AG04449 (cell line): ENCODE data around the gene GIMAP8.

ENCODE experiments used
- CTCF ChIA-PET: fragments of 350-600 bp; formaldehyde crosslinking; extraction: SDS; loops from one replicate; lab custom pipeline; 2021; ENCODE audit warnings: antibody characterized with exemption; lab: Yijun Ruan, JAX
- POLR2A ChIA-PET: fragments of 400-600, 350-600 bp; formaldehyde crosslinking; extraction: SDS; loops from one replicate; lab custom pipeline; 2020; ENCODE audit warnings: antibody characterized with exemption, inconsistent platforms; lab: Yijun Ruan, JAX
- DNase-seq: peaks from one replicate; pipeline ENCODE4 v3.0.0-alpha.2; 2010; ENCODE audit warnings: low read depth, low spot score
- H3K4me3 ChIP-seq: 2 replicates; pipeline ENCODE4 v1.5.1; 2011; ENCODE audit warnings: low read depth, mild to moderate bottlenecking, control low read depth, low read length
- CTCF ChIP-seq: IDR thresholded peaks from one replicate; pipeline ENCODE4 v1.5.1; 2011; ENCODE audit warnings: mild to moderate bottlenecking, moderate library complexity, low read length, control low read depth, inconsistent platforms; ENCODE audit not compliant: insufficient read depth; ENCODE audit errors: missing control alignments

Gene GIMAP8

GRCh38 chr7:150442811-150443210 lies 7.6 kb upstream of the GIMAP8 start:
- POLR2A ChIA-PET = no interaction called here
- CTCF ChIA-PET = no interaction called here

GRCh38 chr7:150443793-150444540 lies 6.5 kb upstream of the GIMAP8 start:
- DNase-seq = no peak
- POLR2A ChIA-PET = no interaction called here
- TF ChIP-seq CTCF = no peak
- H3K4me3 ChIP-seq = no peak overlapping the region
- CTCF ChIA-PET = no interaction called here

More at GRCh38 chr7:150442811-150443210, 7.6 kb upstream of the GIMAP8 start:
- H3K4me3 ChIP-seq = no peak overlapping the region
- DNase-seq = no peak
- no peak for TF ChIP-seq CTCF

DNA sequence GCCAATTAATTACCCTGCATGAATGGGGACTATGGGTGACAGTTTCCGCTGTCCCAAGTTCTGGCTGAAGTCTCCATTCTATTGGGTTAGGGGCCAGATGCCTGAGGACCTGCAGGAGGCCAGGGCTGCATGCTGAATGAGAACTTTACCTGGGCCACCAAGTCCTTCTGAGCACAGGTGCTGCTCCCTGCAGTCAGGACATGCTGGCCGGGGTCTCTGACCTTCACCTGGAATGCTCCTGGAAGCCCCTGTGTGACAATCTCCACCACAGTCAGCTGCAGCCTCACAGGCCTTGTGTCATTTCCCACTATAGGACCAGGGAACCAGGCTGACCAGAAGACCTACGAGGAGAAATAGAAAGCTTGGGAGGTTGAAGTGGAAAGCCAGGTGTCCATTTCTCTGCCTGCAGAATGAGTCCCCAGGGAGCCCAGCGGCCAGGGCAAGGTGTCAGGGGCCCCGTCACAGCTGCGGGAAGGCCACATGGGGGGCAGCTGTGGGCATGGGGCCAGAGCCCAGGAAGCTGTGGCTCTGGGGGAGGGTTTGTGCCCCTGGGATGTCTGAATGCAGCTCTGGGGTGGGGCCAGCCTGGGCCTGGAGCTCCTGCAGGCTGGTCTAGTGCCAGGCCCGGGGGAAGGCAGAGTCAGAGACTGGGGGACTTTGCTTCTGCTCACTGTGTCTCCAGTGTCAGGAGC lies 5.6 kb upstream of the GIMAP8 start:
- ChIA-PET POLR2A (no interaction called here), CTCF (no interaction called here)

GRCh38 chr7:150446288-150446938 lies 4.0 kb upstream of the GIMAP8 start:
- DNase-seq = no peak
- CTCF ChIA-PET = interaction anchor here (0.8 to 0.9 kb wide), 2 partner anchors 90 to 96 kb away, joined by 3 read pairs; no protein-coding TSS in a partner anchor
- POLR2A ChIA-PET = no interaction called here
- no peak overlapping the region for H3K4me3 ChIP-seq
- TF ChIP-seq CTCF = no peak

More for the DNA sequence above, 5.6 kb upstream of the GIMAP8 start:
- no peak overlapping the region for H3K4me3 ChIP-seq
- DNase-seq = no peak
- TF ChIP-seq CTCF = no peak

GRCh38 chr7:150447966-150448788 lies 2.3 kb upstream of the GIMAP8 start:
- ChIA-PET POLR2A (no interaction called here), CTCF (interaction anchor here (0.9 to 2.0 kb wide), 6 partner anchors 12 to 93 kb away, joined by 3 to 6 read pairs (median 3); no protein-coding TSS in a partner anchor)
- no peak overlapping the region for H3K4me3 ChIP-seq
- TF ChIP-seq CTCF = no peak
- DNase-seq = no peak
